Heart right ventricle (tissue), 16 donors: ENCODE data around the gene RPL6. TPM values are rescaled to one million over a fixed set of nuclear protein-coding genes. Genes with fewer than 3 reads are reported as not detected.
"Not testable (repeated sequence)": the region's sequence is repeated elsewhere in the genome, so short reads cannot be mapped to it uniquely, and the experiment has no call there.

Source experiments
- ATAC-seq, 8 donors: fragments of 200-7000 bp; cut with Tn5 transposase; one replicate each; pipeline ENCODE4 v1.9.1; 2020; ENCODE audit warnings: mild to moderate bottlenecking in 8 of 8, moderate library complexity in 8 of 8, moderate number of reproducible peaks in 1 of 8
- DNase-seq, 2 donors: peaks; one replicate each; pipeline ENCODE4 v3.0.0-alpha.2; 2020
- H3K27ac ChIP-seq, 10 donors: fragments of 200-600 bp; sonication (generic) in 2 of 10; one replicate each; pipeline versions ENCODE4 v1.5.0 to v1.8.0; 2020 to 2022; ENCODE audit warnings: mild to moderate bottlenecking in 3 of 10
- H3K27me3 ChIP-seq, 7 donors: fragments of 200-600 bp; one replicate each; pipeline ENCODE4 v1.8.0; 2021 to 2022; ENCODE audit warnings: mild to moderate bottlenecking in 2 of 7
- H3K36me3 ChIP-seq, 9 donors: fragments of 200-600 bp; sonication (generic) in 1 of 9; one replicate each; pipeline versions ENCODE4 v1.5.0 to v1.8.0; 2020 to 2022; ENCODE audit warnings: mild to moderate bottlenecking in 2 of 9
- H3K4me1 ChIP-seq, 9 donors: fragments of 200-600 bp; sonication (generic) in 1 of 9; one replicate each; pipeline versions ENCODE4 v1.5.0 to v1.8.0; 2020 to 2022; ENCODE audit warnings: mild to moderate bottlenecking in 4 of 9
- H3K4me3 ChIP-seq, 10 donors: fragments of 200-600 bp; sonication (generic) in 2 of 10; one replicate each; pipeline versions ENCODE4 v1.5.0 to v1.8.0; 2020 to 2022; ENCODE audit warnings: mild to moderate bottlenecking in 7 of 10, moderate library complexity in 2 of 10
- H3K9me3 ChIP-seq, 11 donors: fragments of 200-600 bp in 10 of 11; sonication (generic) in 2 of 11; one replicate each; pipeline versions ENCODE4 v1.5.0 to v1.8.0; 2013 to 2022; ENCODE audit warnings: mild to moderate bottlenecking in 2 of 11, control low read depth in 1 of 11, moderate library complexity in 1 of 11
- WGBS, 2 donors: extraction: QIAGEN DNeasy Blood & Tissue Kit; methylation state at CpG; one replicate each; pipeline ENCODE4 v1.1.7; 2013; ENCODE audit warnings: inconsistent platforms in 1 of 2; 5-methylcytosine and 5-hydroxymethylcytosine counted together
- intact Hi-C, 10 donors: fragments of 100-400 bp; cut with DNase I; formaldehyde crosslinking; loops; one replicate each; pipeline versions ENCODE4 v1.11.1 to v1.14.2; 2022
- polyA plus RNA-seq, 2 donors: library from polyadenylated mRNA; stranded (reverse); fragments of 200-250 nt; gene quantifications; one replicate each; pipeline ENCODE4 v1.2.3, GENCODE V29; 2013
- total RNA-seq, 10 donors: library from RNA; stranded (reverse); fragmentation: NEBNext Ultra II Directional in 3 of 10; extraction: Animal tissue kit (Norgen Biotek cat#: 25700) in 3 of 10; gene quantifications; one replicate each; pipeline versions ENCODE4 v1.2.1 to v1.2.4, GENCODE V29; 2021 to 2023
- TF ChIP-seq, protein P1 (sequence below), 9 donors: fragments of 200-600 bp; sonication (generic) in 2 of 9; IDR thresholded peaks; one replicate each; pipeline versions ENCODE4 v1.5.0 to v1.8.0; 2021 to 2022; ENCODE audit warnings: antibody characterized with exemption in 9 of 9, mild to moderate bottlenecking in 5 of 9, moderate library complexity in 1 of 9
- donor health status: Arrhythmogenic right ventricular cardiomyopathy.
- donor health status: ischemic (EF 13 %, LVEDD 7.1; RV severe dilation, severe dysfunction).
- donor health status: healthy with polysubstance abuse.
- donor health status: DM: no; HTN: yes; CAD: no.
- donor health status: DM: no; HTN: no; CAD: no.
- donor health status: ischemic (EF 25% LVEDD 6.9; RV normal size, moderate dysfunction).
- donor health status: ischemic (EF 25% LVEDD 5.7; RV mildly dilated, moderate dysfunction).
- donor health status: healthy.
- donor health status: DM: yes; HTN: yes; CAD: no.
- donor health status: Ischemic cardiomyopathy.
- donor health status: ischemic (EF 35%, LVEDD 5.7; RV mildly dilated, moderate dysfunction).
- donor health status: nonischemic (EF 11% LVEDD 7.7; RV severe dilation, severe dysfunction).
- donor health status: DM: yes; HTN: yes; CAD: no.
- donor health status: PGD.
- donor health status: ischemic (EF 29% LVEDD 5.4; RV normal size, mild dysfunction).
- donor health status: nonischemic (EF 23%, LVEDD 6.1; RV moderate dilation, normal function).

Gene RPL6
- total and polyA plus RNA-seq, 12 donors = 564 to 1,749 (median 624) TPM

DNA sequence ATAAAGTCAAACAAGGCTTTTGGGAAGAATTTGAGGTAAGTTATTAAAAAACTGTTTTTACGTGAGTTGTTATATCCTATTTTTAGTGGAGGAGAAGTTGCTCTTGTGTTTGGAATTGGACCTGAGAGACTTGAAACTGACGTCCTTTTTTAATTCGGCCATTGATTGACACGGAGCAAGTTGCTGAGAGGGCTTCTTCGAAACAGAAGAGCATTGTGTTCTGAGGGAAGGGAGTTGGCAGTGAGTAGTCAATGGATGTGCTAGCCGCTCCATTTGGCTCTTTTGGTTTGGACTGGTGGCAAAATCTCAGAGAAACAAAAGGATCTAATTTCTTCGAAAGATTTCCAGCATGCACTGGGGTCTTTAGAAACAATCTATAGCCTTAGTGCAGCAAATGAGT, 46.6 kb upstream of the RPL6 start:
- no peaks in the 10 kb centered on the region for H3K9me3 ChIP-seq
- WGBS, 2 donors = 95% methylated on average over 7 of the region's 7 CpGs
- H3K36me3 ChIP-seq = peaks cover 0 to 100% (median 67%) of the 10 kb centered on the region in 9 donors
- TF ChIP-seq, protein P1, sequence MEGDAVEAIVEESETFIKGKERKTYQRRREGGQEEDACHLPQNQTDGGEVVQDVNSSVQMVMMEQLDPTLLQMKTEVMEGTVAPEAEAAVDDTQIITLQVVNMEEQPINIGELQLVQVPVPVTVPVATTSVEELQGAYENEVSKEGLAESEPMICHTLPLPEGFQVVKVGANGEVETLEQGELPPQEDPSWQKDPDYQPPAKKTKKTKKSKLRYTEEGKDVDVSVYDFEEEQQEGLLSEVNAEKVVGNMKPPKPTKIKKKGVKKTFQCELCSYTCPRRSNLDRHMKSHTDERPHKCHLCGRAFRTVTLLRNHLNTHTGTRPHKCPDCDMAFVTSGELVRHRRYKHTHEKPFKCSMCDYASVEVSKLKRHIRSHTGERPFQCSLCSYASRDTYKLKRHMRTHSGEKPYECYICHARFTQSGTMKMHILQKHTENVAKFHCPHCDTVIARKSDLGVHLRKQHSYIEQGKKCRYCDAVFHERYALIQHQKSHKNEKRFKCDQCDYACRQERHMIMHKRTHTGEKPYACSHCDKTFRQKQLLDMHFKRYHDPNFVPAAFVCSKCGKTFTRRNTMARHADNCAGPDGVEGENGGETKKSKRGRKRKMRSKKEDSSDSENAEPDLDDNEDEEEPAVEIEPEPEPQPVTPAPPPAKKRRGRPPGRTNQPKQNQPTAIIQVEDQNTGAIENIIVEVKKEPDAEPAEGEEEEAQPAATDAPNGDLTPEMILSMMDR (IDR thresholded peaks at IDR 0.05) = no peak
- no peaks in the 10 kb centered on the region for H3K4me1 ChIP-seq
- H3K27me3 ChIP-seq = no peaks in the 10 kb centered on the region
- DNase-seq (no peak), ATAC-seq (no peak)
- intact Hi-C loops = no loop called here
- H3K27ac ChIP-seq = no peak overlapping the region
- H3K4me3 ChIP-seq = no peak overlapping the region

DNA sequence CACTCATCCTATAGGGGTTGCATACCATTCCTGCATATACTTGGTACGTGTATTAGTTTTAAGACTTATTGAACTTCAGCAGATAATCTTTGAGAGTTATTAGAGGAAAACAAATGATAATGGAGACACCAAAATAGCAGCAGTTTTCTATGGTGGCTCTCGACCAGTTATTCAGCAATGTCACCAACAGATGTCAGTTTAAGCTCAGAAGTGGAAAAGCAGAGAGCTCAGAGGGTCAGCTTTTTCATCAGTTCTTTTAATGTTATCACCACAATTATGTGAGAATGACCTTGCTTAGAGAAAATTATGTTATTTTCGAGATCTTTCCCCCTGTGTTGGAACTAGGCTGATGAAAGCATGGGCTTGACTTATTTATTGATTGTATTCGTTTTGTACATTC, 41.3 kb upstream of the RPL6 start:
- 77 to 78% methylated on average over 4 of the region's 4 CpGs for WGBS, 2 donors
- H3K36me3 ChIP-seq = peaks cover 0 to 100% (median 67%) of the 10 kb centered on the region in 9 donors
- H3K27me3 ChIP-seq = no peaks in the 10 kb centered on the region
- TF ChIP-seq, protein P1 (IDR thresholded peaks at IDR 0.05) = no peak
- H3K9me3 ChIP-seq = no peaks in the 10 kb centered on the region
- DNase-seq (no peak), ATAC-seq (no peak)
- intact Hi-C loops = no loop called here
- no peak overlapping the region for H3K4me3 ChIP-seq
- peaks cover 0 to 4% (median 0%) of the 10 kb centered on the region in 9 donors for H3K4me1 ChIP-seq
- H3K27ac ChIP-seq = no peak overlapping the region

DNA sequence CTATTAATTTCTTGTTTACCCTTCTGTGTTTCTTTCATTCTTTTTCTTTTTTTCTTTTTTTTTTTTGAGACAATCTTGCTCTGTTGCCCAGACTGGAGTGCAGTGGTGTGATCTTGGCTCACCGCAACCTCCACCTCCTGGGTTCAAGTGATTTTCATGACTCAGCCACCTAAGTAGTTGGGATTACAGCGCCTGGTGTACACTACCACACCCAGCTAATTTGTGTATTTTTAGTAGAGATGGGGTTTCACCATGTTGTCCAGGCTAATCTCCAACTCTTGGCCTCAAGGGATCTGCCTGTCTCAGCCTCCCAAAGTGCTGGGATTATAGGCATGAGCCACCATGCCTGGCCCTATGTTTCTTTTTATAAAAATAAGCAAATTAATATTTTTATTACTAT, 38.8 kb upstream of the RPL6 start:
- H3K9me3 ChIP-seq, H3K4me1 ChIP-seq, H3K27ac ChIP-seq, ATAC-seq, H3K27me3 ChIP-seq, H3K4me3 ChIP-seq, intact Hi-C loops, DNase-seq: not testable (repeated sequence)
- peaks cover 0 to 82% (median 45%) of the 10 kb centered on the region in 9 donors for H3K36me3 ChIP-seq
- WGBS, 2 donors = 76 to 87% methylated on average over 2 of the region's 2 CpGs

DNA sequence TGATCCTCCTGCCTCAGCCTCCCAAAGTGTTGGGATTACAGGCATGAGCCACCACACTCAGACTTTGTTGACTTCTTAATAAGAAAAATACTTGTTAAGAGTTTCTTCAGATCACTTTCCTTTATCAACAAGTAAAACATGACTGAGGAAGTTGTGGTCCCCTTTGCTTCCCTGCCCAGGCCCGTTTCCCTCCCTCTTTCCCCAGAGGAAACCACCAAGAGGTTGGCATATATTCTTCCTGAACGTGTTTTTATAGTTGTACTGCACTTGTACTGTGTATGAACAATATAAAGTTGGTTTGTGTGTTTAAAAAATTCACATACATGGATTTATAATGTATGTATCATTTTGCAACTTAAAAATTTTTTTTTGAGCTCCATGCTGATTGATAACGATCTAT, 37.7 kb upstream of the RPL6 start:
- DNase-seq (no peak), ATAC-seq (no peak)
- Histone ChIP-seq H3K36me3 (peaks cover 0 to 72% (median 40%) of the 10 kb centered on the region in 9 donors), H3K4me3 (no peak overlapping the region), H3K9me3 (no peaks in the 10 kb centered on the region), H3K4me1 (peaks cover 0 to 4% (median 0%) of the 10 kb centered on the region in 9 donors), H3K27ac (no peak overlapping the region), H3K27me3 (no peaks in the 10 kb centered on the region)
- 73 to 76% methylated on average over 3 of the region's 3 CpGs for WGBS, 2 donors
- TF ChIP-seq, protein P1 (IDR thresholded peaks at IDR 0.05) = no peak
- intact Hi-C loops = no loop called here

DNA sequence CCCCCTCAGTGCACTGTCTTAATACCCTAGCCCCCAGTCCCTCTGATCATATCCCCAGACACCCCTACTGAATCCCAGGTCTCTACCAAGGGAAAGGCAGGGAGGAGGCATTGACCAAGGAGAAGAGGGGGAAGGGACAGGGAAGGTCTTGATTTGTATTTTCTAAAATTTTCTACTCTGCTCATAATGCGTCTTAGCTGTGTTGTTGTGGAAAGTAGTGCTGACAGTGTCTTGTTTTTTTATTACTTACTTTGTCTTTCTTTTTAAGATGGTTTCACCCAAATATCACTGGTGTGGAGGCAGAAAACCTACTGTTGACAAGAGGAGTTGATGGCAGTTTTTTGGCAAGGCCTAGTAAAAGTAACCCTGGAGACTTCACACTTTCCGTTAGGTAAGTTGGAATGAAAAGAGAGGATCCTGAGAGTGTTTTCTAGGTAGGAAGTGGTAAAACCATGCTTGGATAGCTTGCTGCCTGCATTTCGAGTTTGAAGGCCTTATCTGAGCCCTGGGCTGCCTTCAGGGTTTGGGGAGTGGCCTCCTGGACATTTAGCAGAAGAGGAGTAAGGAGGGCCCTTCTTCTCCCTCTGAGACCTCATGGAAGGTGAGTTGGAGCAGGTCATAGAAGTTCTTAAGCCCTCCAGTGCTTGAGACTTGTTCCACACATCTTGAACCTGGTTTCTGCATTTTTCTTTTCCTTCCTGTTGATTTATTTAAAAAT, 36.8 kb upstream of the RPL6 start:
- H3K9me3 ChIP-seq = no peaks in the 10 kb centered on the region
- peaks cover 0 to 62% (median 36%) of the 10 kb centered on the region in 9 donors for H3K36me3 ChIP-seq
- no peak overlapping the region for H3K4me3 ChIP-seq
- peaks cover 0 to 4% (median 0%) of the 10 kb centered on the region in 9 donors for H3K4me1 ChIP-seq
- H3K27ac ChIP-seq = no peak overlapping the region
- H3K27me3 ChIP-seq = no peaks in the 10 kb centered on the region
- TF ChIP-seq, protein P1 (IDR thresholded peaks at IDR 0.05) = no peak
- intact Hi-C loops = no loop called here
- ATAC-seq (no peak), DNase-seq (no peak)
- 77 to 85% methylated on average over 3 of the region's 3 CpGs for WGBS, 2 donors
